ENCODE measurements around the gene NNAT. TPM values are rescaled to one million over a fixed set of nuclear protein-coding genes. Genes with fewer than 3 reads are reported as not detected.

NNAT gene
- total RNA-seq, 1 experiment from 2014 or later: 43.1 TPM

DNA sequence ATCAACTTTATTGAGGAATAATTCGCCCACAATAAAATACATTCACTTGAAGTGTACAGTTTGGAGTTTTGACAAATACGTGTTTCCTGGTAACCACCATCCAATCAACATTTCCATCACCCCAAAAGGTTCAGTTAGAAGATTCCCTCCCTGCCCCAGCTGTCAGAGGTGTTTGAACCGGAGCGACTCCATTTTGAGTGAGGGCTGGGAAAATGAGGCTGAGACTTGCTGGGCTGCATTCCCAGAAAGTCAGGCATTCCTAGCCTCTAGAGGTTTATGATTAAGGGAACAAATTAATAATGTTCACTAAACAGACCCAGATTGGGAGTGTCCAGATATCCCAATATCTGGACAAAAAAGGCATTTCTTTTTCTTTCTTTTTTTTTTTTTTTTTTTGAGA, 39.6 kb downstream of the NNAT start:
- Histone ChIP-seq H3K27me3 (ENCODE audit: insufficient read depth, low read length) (no peaks in the 10 kb centered on the region), H3K4ac (ENCODE audit: low read depth, low read length) (no peak overlapping the region), H3K23me2 (ENCODE audit: insufficient read length, low read depth, low read length, poor library complexity, severe bottlenecking) (no peaks in the 10 kb centered on the region), H3K79me1 (ENCODE audit: insufficient read depth, low read depth, low read length, poor library complexity, severe bottlenecking) (no peaks in the 10 kb centered on the region), H3K4me1 (ENCODE audit: insufficient read depth, low read length) (no peaks in the 10 kb centered on the region), H4K8ac (replicated peaks; ENCODE audit: insufficient read length, low read depth, low read length) (no peak overlapping the region), H4K5ac (ENCODE audit: insufficient read length, low read depth, low read length) (no peak overlapping the region), H2BK5ac (ENCODE audit: insufficient read length, low read length) (no peak overlapping the region), H3K23ac (ENCODE audit: insufficient read length, low read depth, low read length) (no peak overlapping the region), H3K9me3 (ENCODE audit: control insufficient read depth, low read depth, low read length) (no peaks in the 10 kb centered on the region), H2BK12ac (ENCODE audit: insufficient read length, low read depth, low read length) (no peak overlapping the region), H2BK20ac (ENCODE audit: low read depth, low read length, poor library complexity, severe bottlenecking) (no peak overlapping the region), H3K27ac (ENCODE audit: insufficient read length, low read depth, low read length) (no peak overlapping the region), H3K56ac (ENCODE audit: insufficient read length, low read depth, low read length) (no peak overlapping the region), H4K91ac (ENCODE audit: insufficient read length, low read depth, low read length) (no peak overlapping the region), H3K79me2 (ENCODE audit: insufficient read depth, low read length) (no peaks in the 10 kb centered on the region), H2BK15ac (ENCODE audit: low read depth, low read length) (no peak overlapping the region), H3K9ac (ENCODE audit: extremely low read depth, insufficient read length, low read length) (no peak overlapping the region), H3T11ph (ENCODE audit: low read length) (no peak overlapping the region), H2AFZ (ENCODE audit: low read length) (no peak overlapping the region), H4K20me1 (ENCODE audit: control insufficient read depth, insufficient read depth, insufficient read length) (no peaks in the 10 kb centered on the region), H2AK5ac (ENCODE audit: insufficient read length, low read length) (no peak overlapping the region), H3K4me2 (ENCODE audit: insufficient read depth, insufficient read length, low read length) (no peak overlapping the region), H3K18ac (ENCODE audit: insufficient read length, low read depth, low read length) (no peak overlapping the region), H3K14ac (ENCODE audit: insufficient read depth, low read length) (no peak overlapping the region), H2BK120ac (ENCODE audit: low read depth, low read length, poor library complexity, severe bottlenecking) (no peak overlapping the region)
- peaks cover 9% of the 10 kb centered on the region in 2 experiments for H3K4me1 Mint-ChIP-seq
- H3K4me3 Mint-ChIP-seq: no peak overlapping the region
- peaks cover 23% of the 10 kb centered on the region for H3K27me3 Mint-ChIP-seq (ENCODE audit: low read depth)
- WGBS (ENCODE audit: extremely low coverage, insufficient read length, low lambda C conversion rate): no CpG with 5 or more reads among the region's 4 CpGs
- no peaks in the 10 kb centered on the region for H3K9me3 Mint-ChIP-seq
- TF ChIP-seq, protein P1, sequence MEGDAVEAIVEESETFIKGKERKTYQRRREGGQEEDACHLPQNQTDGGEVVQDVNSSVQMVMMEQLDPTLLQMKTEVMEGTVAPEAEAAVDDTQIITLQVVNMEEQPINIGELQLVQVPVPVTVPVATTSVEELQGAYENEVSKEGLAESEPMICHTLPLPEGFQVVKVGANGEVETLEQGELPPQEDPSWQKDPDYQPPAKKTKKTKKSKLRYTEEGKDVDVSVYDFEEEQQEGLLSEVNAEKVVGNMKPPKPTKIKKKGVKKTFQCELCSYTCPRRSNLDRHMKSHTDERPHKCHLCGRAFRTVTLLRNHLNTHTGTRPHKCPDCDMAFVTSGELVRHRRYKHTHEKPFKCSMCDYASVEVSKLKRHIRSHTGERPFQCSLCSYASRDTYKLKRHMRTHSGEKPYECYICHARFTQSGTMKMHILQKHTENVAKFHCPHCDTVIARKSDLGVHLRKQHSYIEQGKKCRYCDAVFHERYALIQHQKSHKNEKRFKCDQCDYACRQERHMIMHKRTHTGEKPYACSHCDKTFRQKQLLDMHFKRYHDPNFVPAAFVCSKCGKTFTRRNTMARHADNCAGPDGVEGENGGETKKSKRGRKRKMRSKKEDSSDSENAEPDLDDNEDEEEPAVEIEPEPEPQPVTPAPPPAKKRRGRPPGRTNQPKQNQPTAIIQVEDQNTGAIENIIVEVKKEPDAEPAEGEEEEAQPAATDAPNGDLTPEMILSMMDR (conservative IDR thresholded peaks at IDR 0.05): no peak
- no peak for DNase-seq
- H3K36me3 Mint-ChIP-seq (ENCODE audit: insufficient read depth in 1 of 3, low read depth in 3 of 3): no peaks in the 10 kb centered on the region
- no peak overlapping the region for H3K27ac Mint-ChIP-seq
